ENCODE data around the gene PRPS1. TPM values are rescaled to one million over a fixed set of nuclear protein-coding genes. Genes with fewer than 3 reads are reported as not detected.

Gene PRPS1
- total RNA-seq, 2 donors from 2014 or later, result 37.5 to 37.6 TPM

DNA sequence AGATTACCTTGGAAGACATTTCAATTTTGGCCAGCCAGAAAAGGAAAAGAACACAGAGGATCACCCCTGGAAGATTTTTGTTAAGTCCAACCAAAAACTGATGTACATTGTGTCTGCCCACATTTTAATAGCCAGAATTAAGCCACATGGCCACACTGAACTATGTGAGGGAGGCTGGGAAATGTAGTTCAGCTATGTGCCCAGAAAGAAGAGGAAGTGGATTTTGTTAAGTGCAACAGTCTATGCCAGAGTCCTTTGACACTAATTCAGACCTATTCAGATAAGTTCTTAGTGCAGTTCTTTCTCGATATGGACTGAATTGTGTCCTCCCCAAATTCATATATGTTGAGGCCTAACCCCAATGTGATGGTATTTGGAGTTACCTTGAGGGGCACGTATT, 18.4 kb downstream of the PRPS1 start:
- Histone ChIP-seq H3K27ac (no peak overlapping the region), H3K4me1 (replicated peaks) (no peaks in the 10 kb centered on the region), H3K4me3 (no peak overlapping the region), H3K27me3 (replicated peaks; ENCODE audit: insufficient read depth) (no peaks in the 10 kb centered on the region), H3K9me3 (no peaks in the 10 kb centered on the region), H3K36me3 (no peaks in the 10 kb centered on the region)
- intact Hi-C loops (cut with DNase I), result no loop called here
- DNase-seq (ENCODE audit: low spot score), result no peak
- WGBS, result 89% methylated on average over 2 of the region's 2 CpGs
- TF ChIP-seq POLR2A (IDR thresholded peaks at IDR 0.05), result no peak

DNA sequence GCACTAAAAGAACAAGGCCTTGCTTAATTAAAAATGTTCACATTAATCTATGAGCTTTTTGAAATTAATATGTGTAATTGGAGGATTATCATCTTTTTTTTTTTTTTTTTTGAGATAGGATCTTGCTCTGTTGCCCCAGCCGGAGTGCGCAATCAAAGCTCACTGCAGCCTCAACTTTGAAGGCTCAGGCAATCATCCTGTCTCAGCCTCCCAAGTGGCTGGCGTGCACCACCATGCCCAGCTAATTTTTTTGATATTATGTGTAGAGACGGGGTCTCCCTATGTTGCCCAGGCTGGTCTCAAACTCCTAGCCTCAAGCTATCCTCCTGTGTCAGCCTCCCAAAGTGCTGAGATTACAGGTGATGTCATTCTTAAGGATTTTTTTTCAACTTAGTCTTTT, 20.0 kb downstream of the PRPS1 start:
- intact Hi-C loops (cut with DNase I), result no loop called here
- H3K36me3 ChIP-seq, result no peaks in the 10 kb centered on the region
- 100% methylated on average over 4 of the region's 4 CpGs for WGBS
- H3K27ac ChIP-seq, result no peak overlapping the region
- H3K4me1 ChIP-seq (replicated peaks), result no peaks in the 10 kb centered on the region
- TF ChIP-seq POLR2AphosphoS5 (IDR thresholded peaks at IDR 0.05), result no peak
- no peak for TF ChIP-seq POLR2A (IDR thresholded peaks at IDR 0.05)
- TF ChIP-seq, protein P1, sequence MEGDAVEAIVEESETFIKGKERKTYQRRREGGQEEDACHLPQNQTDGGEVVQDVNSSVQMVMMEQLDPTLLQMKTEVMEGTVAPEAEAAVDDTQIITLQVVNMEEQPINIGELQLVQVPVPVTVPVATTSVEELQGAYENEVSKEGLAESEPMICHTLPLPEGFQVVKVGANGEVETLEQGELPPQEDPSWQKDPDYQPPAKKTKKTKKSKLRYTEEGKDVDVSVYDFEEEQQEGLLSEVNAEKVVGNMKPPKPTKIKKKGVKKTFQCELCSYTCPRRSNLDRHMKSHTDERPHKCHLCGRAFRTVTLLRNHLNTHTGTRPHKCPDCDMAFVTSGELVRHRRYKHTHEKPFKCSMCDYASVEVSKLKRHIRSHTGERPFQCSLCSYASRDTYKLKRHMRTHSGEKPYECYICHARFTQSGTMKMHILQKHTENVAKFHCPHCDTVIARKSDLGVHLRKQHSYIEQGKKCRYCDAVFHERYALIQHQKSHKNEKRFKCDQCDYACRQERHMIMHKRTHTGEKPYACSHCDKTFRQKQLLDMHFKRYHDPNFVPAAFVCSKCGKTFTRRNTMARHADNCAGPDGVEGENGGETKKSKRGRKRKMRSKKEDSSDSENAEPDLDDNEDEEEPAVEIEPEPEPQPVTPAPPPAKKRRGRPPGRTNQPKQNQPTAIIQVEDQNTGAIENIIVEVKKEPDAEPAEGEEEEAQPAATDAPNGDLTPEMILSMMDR (IDR thresholded peaks at IDR 0.05), result no peak
- H3K27me3 ChIP-seq (replicated peaks; ENCODE audit: insufficient read depth), result no peaks in the 10 kb centered on the region
- no peak for DNase-seq (ENCODE audit: low spot score)
- no peaks in the 10 kb centered on the region for H3K9me3 ChIP-seq
- H3K4me3 ChIP-seq, result no peak overlapping the region

DNA sequence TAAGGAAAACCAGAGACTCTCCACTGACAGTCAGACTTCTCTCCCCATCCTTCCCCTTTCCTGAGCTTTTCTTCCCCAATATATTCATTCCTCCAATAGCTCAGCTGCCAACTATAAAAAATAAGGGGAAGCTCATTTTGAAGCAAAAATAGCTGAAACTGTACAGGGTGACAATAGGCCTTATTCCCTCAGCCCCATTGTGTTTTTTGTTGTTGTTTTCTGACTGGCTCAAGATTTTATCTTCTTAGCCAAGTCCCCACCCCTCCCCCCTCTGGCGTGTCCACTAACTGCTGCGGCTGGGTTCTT, 26.2 kb downstream of the PRPS1 start:
- H3K4me3 ChIP-seq, result no peak overlapping the region
- no peak for DNase-seq (ENCODE audit: low spot score)
- intact Hi-C loops (cut with DNase I), result no loop called here
- H3K4me1 ChIP-seq (replicated peaks), result no peaks in the 10 kb centered on the region
- H3K9me3 ChIP-seq, result no peaks in the 10 kb centered on the region
- TF ChIP-seq, protein P1 (IDR thresholded peaks at IDR 0.05), result no peak
- TF ChIP-seq POLR2AphosphoS5 (IDR thresholded peaks at IDR 0.05), result no peak
- TF ChIP-seq POLR2A (IDR thresholded peaks at IDR 0.05), result no peak
- no peak overlapping the region for H3K27ac ChIP-seq
- H3K36me3 ChIP-seq, result no peaks in the 10 kb centered on the region
- WGBS, result 43% methylated on average over 2 of the region's 2 CpGs
- H3K27me3 ChIP-seq (replicated peaks; ENCODE audit: insufficient read depth), result no peaks in the 10 kb centered on the region

DNA sequence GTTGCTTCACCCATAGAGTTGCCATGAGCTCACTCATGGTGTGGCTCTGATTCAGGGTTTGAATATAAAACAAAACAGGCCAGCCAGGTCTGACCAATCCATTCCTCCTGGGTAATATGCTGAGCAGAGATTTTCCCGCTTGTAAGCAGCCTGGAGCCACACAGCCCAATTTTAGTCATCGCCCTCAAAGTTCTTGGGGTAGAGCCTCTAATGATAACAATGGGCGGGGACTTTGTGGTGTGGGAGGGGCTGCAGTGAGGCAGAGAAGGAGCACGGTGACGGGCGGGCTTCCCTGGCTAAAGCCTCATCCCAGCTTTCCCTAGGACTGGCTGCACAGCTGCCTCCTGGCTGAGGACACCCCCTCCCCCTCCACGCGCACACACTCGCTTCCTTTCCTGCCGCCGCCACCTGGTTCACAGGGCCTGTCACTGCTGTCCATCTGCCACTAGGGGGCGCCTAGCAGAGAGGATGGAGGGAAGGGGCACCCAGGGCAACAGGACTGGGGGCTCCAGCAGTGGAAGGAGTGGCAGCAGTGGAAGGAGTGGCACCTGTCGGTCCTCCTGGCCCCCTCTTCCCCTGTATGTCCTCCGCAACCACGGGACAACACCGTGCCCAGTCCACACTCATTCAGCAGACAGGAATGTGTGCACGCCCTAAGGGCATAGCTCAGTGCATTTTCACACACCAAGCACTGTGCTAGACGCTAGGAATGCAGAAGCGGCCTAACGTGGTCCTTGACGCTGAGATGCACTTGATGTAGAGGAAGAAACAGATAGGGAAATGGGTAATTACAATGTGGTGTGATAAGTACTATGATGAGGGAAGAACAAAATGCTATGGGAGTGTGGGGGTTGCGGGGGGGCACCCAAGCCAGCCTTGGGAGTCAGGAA, 26.8 kb downstream of the PRPS1 start:
- no peak for DNase-seq (ENCODE audit: low spot score)
- Histone ChIP-seq H3K27me3 (replicated peaks; ENCODE audit: insufficient read depth) (no peaks in the 10 kb centered on the region), H3K36me3 (no peaks in the 10 kb centered on the region), H3K27ac (no peak overlapping the region), H3K4me3 (no peak overlapping the region), H3K4me1 (replicated peaks) (no peaks in the 10 kb centered on the region), H3K9me3 (no peaks in the 10 kb centered on the region)
- WGBS, result 48% methylated on average over 19 of the region's 22 CpGs
- intact Hi-C loops (cut with DNase I), result loop anchor here (5.0 kb wide), 2 partner anchors 122 to 237 kb away; partner anchors contain the start of genes NCBP2L and TSC22D3
- TF ChIP-seq, protein P1 (IDR thresholded peaks at IDR 0.05), result peak in 3 of 4 experiments; percentile 16 to 46 (median 33)
- no peak for TF ChIP-seq POLR2AphosphoS5 (IDR thresholded peaks at IDR 0.05)

DNA sequence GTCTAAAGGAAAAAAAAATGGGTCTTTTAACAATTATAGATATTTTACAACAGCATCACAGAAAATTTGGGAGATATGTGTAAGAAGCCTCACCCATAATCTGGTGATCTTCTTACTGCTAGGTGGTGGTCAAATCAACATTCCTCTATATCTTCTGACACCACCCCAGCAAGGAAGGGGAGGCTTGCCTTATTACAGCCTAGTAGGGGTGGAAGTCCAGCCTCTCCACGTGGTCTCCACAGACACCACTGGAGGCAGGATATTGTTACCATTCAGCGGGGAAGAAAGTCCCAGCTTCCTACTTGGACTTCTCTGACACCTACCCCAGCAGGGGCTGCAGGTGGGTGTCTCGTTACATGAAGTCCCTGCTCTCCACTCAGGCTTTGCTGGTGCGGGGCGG, 28.7 kb downstream of the PRPS1 start:
- intact Hi-C loops (cut with DNase I), result loop anchor here (5.0 kb wide), 2 partner anchors 120 to 235 kb away; partner anchors contain the start of genes NCBP2L and TSC22D3

More for the DNA sequence above, 28.7 kb downstream of the PRPS1 start:
- no peak for DNase-seq (ENCODE audit: low spot score)
- no peaks in the 10 kb centered on the region for H3K36me3 ChIP-seq
- no peak overlapping the region for H3K27ac ChIP-seq
- no peak overlapping the region for H3K4me3 ChIP-seq
- H3K4me1 ChIP-seq (replicated peaks), result no peaks in the 10 kb centered on the region
- WGBS, result 64% methylated on average over 5 of the region's 5 CpGs
- TF ChIP-seq, protein P1 (IDR thresholded peaks at IDR 0.05), result no peak
- TF ChIP-seq POLR2AphosphoS5 (IDR thresholded peaks at IDR 0.05) (no peak), POLR2A (IDR thresholded peaks at IDR 0.05) (no peak)
- H3K9me3 ChIP-seq, result no peaks in the 10 kb centered on the region
- H3K27me3 ChIP-seq (replicated peaks; ENCODE audit: insufficient read depth), result no peaks in the 10 kb centered on the region

All from prostate gland (tissue), 2 donors.